ENCODE results near the gene USP47. TPM values are rescaled to one million over a fixed set of nuclear protein-coding genes. Genes with fewer than 3 reads are reported as not detected.
"Not testable (repeated sequence)": the region's sequence is repeated elsewhere in the genome, so short reads cannot be mapped to it uniquely, and the experiment has no call there.

USP47 gene
- total and polyA plus RNA-seq, 7 donors: 31.3 to 132 (median 78.9) TPM

GRCh38 chr11:11827272-11827671 lies 14.5 kb upstream of the USP47 start:
- ATAC-seq (no peak), DNase-seq (no peak)
- Histone ChIP-seq H3K4me3 (no peak overlapping the region), H3K36me3 (ENCODE audit: insufficient read depth in 1 of 2, low read depth in 1 of 2) (no peaks in the 10 kb centered on the region), H3K27me3 (ENCODE audit: insufficient read depth in 3 of 3, low read length in 2 of 3) (no peaks in the 10 kb centered on the region), H3K9me3 (no peaks in the 10 kb centered on the region), H3K27ac (no peak overlapping the region), H3K4me1 (no peaks in the 10 kb centered on the region)
- intact Hi-C loops (cut with DNase I): no loop called here
- WGBS, 3 donors: 86 to 88% (median 86%) methylated on average over 7 of the region's 7 CpGs
- TF ChIP-seq CTCF (IDR thresholded peaks at IDR 0.05): no peak

GRCh38 chr11:11831406-11831805 lies 10.4 kb upstream of the USP47 start:
- ATAC-seq; H3K9me3 ChIP-seq; intact Hi-C loops (cut with DNase I); H3K27ac ChIP-seq; H3K4me1 ChIP-seq; H3K27me3 ChIP-seq (ENCODE audit: insufficient read depth in 3 of 3, low read length in 2 of 3); H3K36me3 ChIP-seq (ENCODE audit: insufficient read depth in 1 of 2, low read depth in 1 of 2); H3K4me3 ChIP-seq; DNase-seq: not testable (repeated sequence)
- 81 to 85% (median 82%) methylated on average over 7 of the region's 7 CpGs for WGBS, 3 donors

- H3K4me1 ChIP-seq: no peaks in the 10 kb centered on the region
- H3K36me3 ChIP-seq (ENCODE audit: insufficient read depth in 1 of 2, low read depth in 1 of 2): no peaks in the 10 kb centered on the region
- no peak overlapping the region for H3K4me3 ChIP-seq
- 89 to 95% (median 89%) methylated on average over 2 of the region's 2 CpGs for WGBS, 3 donors
- intact Hi-C loops (cut with DNase I): no loop called here
- no peaks in the 10 kb centered on the region for H3K9me3 ChIP-seq
- no peak for DNase-seq
- H3K27ac ChIP-seq: no peak overlapping the region
- no peak for ATAC-seq
- no peaks in the 10 kb centered on the region for H3K27me3 ChIP-seq (ENCODE audit: insufficient read depth in 3 of 3, low read length in 2 of 3)
- TF ChIP-seq CTCF (IDR thresholded peaks at IDR 0.05): no peak
Measured at GRCh38 chr11:11836676-11837231, 5.0 kb upstream of the USP47 start.

GRCh38 chr11:11839718-11840117 lies 2.1 kb upstream of the USP47 start:
- intact Hi-C loops (cut with DNase I): loop anchor here in 1 of 2 donors (10.0 kb wide), 1 partner anchor 55 kb away; no protein-coding TSS in a partner anchor

More at GRCh38 chr11:11839718-11840117, 2.1 kb upstream of the USP47 start:
- Histone ChIP-seq H3K36me3 (ENCODE audit: insufficient read depth in 1 of 2, low read depth in 1 of 2) (no peaks in the 10 kb centered on the region), H3K4me1 (peaks cover 11% of the 10 kb centered on the region), H3K4me3 (no peak overlapping the region), H3K27me3 (ENCODE audit: insufficient read depth in 3 of 3, low read length in 2 of 3) (no peaks in the 10 kb centered on the region), H3K27ac (no peak overlapping the region), H3K9me3 (no peaks in the 10 kb centered on the region)
- no peak for TF ChIP-seq CTCF (IDR thresholded peaks at IDR 0.05)
- no peak for ATAC-seq
- DNase-seq: no peak

Measured in psoas muscle (tissue), 8 donors.